BLaER1 (cell line): ENCODE measurements around the gene TPP1.

Source experiments
- H3K27ac ChIP-seq: shearing (Covaris generic); formaldehyde crosslinking; 2 replicates; pipeline ENCODE4 v1.8.1; 2022
- H3K27me3 ChIP-seq: shearing (Covaris generic); formaldehyde crosslinking; 2 replicates; pipeline ENCODE4 v1.8.1; 2022
- H3K36me3 ChIP-seq: shearing (Covaris generic); formaldehyde crosslinking; 2 replicates; pipeline ENCODE4 v1.8.1; 2022
- H3K4me1 ChIP-seq: shearing (Covaris generic); formaldehyde crosslinking; 2 replicates; pipeline ENCODE4 v1.8.1; 2022
- H3K4me2 ChIP-seq: shearing (Covaris generic); formaldehyde crosslinking; 2 replicates; pipeline ENCODE4 v1.8.1; 2022
- H3K4me3 ChIP-seq: shearing (Covaris generic); formaldehyde crosslinking; 2 replicates; pipeline ENCODE4 v1.8.1; 2022
- H3K9ac ChIP-seq: shearing (Covaris generic); formaldehyde crosslinking; 2 replicates; pipeline ENCODE4 v1.8.1; 2022
- H3K9me3 ChIP-seq: shearing (Covaris generic); formaldehyde crosslinking; 2 replicates; pipeline ENCODE4 v1.8.1; 2022
- H4K20me1 ChIP-seq: shearing (Covaris generic); formaldehyde crosslinking; 2 replicates; pipeline ENCODE4 v1.8.1; 2022
- Cebpa-rat ChIP-seq: shearing (Covaris generic); IDR thresholded peaks from 2 replicates; pipeline ENCODE4 v1.8.1; 2022

TPP1 gene

DNA sequence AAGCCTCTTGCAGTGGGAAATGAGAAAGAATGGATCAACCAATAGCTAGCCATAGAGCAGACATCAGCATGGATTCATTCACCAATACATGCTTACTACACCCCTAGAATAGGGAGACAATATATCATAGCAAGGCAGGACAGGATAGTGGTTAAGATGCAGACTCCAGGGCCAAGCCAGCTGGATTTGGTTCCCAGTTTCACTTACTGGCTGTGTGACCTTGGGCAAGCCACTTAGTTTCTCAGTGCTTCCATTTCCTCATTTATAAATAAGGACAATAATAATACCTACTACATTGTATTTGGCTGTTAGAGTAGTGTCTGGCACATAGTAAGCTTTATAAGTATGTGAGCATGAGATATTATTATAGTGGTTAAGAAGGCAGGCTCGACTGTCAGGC, 29.3 kb upstream of the TPP1 start:
- TF ChIP-seq Cebpa-rat: no peak
- peaks cover 58% of the 10 kb centered on the region for H3K4me1 ChIP-seq
- H3K4me3 ChIP-seq: no peak overlapping the region
- peak overlapping the region; percentile 89; the same call in 1 of the 2 replicates for H3K4me2 ChIP-seq
- no peak overlapping the region for H3K27ac ChIP-seq
- H3K9ac ChIP-seq: no peak overlapping the region
- peaks cover 9% of the 10 kb centered on the region for H3K36me3 ChIP-seq
- peaks cover 19% of the 10 kb centered on the region; the same call in 1 of the 2 replicates for H4K20me1 ChIP-seq
- peaks cover 10% of the 10 kb centered on the region; the same call in 1 of the 2 replicates for H3K27me3 ChIP-seq
- H3K9me3 ChIP-seq: no peaks in the 10 kb centered on the region

DNA sequence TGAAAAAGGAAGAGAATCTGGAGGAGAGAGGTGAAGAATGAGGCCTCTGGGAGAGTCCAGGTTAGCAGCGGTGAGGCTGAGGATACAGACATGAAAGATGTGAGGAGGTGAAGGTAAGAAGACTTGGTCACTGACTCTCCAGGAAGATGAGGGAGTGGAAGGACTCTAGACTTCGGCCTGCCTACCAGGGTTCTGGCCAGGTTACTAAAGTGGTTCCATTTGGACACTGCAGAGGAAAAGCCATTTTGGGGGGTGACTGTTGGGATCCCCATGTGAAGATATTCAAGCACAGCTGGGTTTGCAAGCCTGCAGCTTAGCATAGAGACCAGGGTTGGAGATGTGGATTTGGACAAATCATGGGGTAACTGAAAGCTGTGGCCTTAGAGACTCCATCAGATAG, 28.6 kb upstream of the TPP1 start:
- Histone ChIP-seq H3K9ac (peak overlapping the region; percentile 46; the same call in 1 of the 2 replicates), H4K20me1 (peaks cover 12% of the 10 kb centered on the region; the same call in 1 of the 2 replicates), H3K27ac (peak overlapping the region; percentile 74), H3K27me3 (peaks cover 5% of the 10 kb centered on the region; the same call in 1 of the 2 replicates), H3K36me3 (peaks cover 9% of the 10 kb centered on the region), H3K9me3 (no peaks in the 10 kb centered on the region), H3K4me2 (peak overlapping the region; percentile 89), H3K4me3 (0 out of 2 replicates have a peak overlapping the region, but pooled peaks have one; percentile 43), H3K4me1 (peaks cover 59% of the 10 kb centered on the region)
- no peak for TF ChIP-seq Cebpa-rat

DNA sequence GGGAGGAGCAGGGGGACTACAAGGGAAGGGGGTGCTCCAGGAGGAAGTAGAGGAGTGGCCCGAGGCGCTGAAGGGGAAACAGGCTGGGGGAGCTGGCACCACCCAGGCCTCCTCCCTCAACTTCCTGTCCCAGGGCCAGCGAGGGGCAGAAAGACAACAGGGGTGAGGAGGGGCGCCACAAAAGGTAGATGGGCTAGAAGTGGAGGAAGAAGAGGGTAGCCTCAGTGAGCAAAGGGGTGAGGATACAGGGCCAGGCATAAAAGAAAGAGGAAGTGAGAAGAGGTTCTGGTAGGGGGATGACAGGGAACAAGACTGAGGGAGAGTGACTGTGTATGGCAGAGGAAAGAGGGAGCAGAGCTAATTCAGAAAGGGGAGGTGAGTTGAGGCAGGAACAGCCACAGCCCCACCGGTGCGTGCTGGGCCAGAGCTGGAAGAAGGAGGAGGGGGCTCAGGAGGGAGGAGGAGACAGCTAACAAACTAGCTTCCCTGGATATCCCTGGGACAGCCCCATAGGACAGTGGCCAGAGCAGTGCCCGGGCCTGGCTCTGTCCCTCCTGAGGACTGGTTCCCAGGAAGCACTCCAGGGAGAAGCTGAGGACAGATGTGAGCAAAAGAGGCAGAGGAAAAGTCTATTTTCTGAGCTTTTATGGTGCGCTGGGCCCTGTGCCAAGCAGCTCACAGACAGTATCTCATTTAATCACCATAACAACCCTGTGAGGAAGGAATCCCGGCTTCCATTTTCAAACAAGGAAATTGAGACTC, 27.9 kb upstream of the TPP1 start:
- Histone ChIP-seq H3K27me3 (no peaks in the 10 kb centered on the region), H3K4me3 (peak overlapping the region; percentile 43), H3K9ac (peak overlapping the region; percentile 46), H3K36me3 (peaks cover 9% of the 10 kb centered on the region), H3K9me3 (no peaks in the 10 kb centered on the region), H3K27ac (peak overlapping the region; percentile 74), H3K4me1 (peaks cover 55% of the 10 kb centered on the region), H4K20me1 (peaks cover 5% of the 10 kb centered on the region; the same call in 1 of the 2 replicates), H3K4me2 (peak overlapping the region; percentile 89)
- no peak for TF ChIP-seq Cebpa-rat

DNA sequence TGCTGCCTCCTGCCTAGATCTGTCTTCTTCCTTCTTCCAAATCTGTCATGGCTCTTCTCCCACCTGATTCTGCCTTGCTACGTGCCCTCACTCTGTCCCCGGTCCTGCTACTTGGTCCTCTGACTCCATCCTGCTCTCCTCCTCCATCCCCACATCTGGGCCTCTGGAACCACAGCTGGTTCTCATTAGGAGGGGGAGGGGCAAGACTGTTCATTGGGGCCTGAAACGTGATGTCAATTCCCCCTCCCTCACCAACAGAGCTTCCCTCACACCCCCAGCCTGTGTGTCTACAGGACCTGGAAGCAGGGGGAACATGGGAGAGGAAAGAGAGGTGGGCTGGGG, 27.3 kb upstream of the TPP1 start:
- Histone ChIP-seq H3K9me3 (no peaks in the 10 kb centered on the region), H3K4me2 (peak overlapping the region; percentile 89), H3K27me3 (no peaks in the 10 kb centered on the region), H3K4me1 (peaks cover 55% of the 10 kb centered on the region), H4K20me1 (peaks cover 3% of the 10 kb centered on the region; the same call in 1 of the 2 replicates), H3K27ac (peak overlapping the region; percentile 74), H3K9ac (peak overlapping the region; percentile 46; the same call in 1 of the 2 replicates), H3K4me3 (peak overlapping the region; percentile 43), H3K36me3 (peaks cover 15% of the 10 kb centered on the region)
- no peak for TF ChIP-seq Cebpa-rat

DNA sequence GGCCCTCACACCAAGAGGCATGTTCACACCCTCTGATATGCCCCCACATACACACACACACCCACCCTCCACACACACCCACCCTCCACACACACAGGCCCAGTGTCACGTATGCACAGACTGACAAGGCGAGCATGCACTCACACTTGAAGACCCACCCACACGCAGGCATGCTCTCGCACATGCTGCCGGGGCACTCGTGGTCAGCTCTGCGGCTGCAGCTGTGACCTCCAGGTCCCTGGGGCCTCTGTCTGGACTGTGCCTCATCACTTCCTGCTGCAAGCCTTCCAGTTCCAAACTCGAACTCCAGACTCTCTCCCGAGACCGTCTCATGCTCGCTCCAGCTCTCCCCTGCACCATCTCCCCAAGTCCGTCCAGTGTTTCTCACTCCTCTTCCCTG, 26.8 kb upstream of the TPP1 start:
- 0 out of 2 replicates have a peak, but pooled peaks cover 7% of the 10 kb centered on the region for H4K20me1 ChIP-seq
- peak overlapping the region; percentile 46; the same call in 1 of the 2 replicates for H3K9ac ChIP-seq
- no peaks in the 10 kb centered on the region for H3K9me3 ChIP-seq
- H3K4me3 ChIP-seq: peak overlapping the region; percentile 43
- H3K27ac ChIP-seq: peak overlapping the region; percentile 74
- H3K4me1 ChIP-seq: peaks cover 55% of the 10 kb centered on the region
- peaks cover 19% of the 10 kb centered on the region for H3K36me3 ChIP-seq
- H3K4me2 ChIP-seq: peak overlapping the region; percentile 89
- H3K27me3 ChIP-seq: no peaks in the 10 kb centered on the region
- no peak for TF ChIP-seq Cebpa-rat

DNA sequence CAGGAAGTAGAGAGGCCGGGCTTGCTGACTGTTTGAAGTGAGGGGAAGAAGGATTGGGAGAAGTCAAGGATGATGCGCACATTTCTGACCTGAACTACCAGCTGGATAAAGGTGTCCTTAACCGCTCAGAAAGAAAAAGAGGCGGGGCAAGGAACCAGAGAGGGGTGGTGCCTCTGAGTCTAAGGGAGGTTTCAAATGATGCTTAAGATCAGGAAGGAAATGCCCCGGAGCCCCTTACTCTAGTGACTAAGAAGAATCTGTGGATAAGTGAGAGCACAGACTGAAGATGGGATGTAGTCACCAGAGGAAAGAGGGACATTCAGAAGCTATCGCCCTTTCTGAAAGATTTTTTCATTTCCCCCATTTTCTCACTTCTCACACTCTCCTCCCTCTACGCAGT, 23.7 kb upstream of the TPP1 start:
- Histone ChIP-seq H3K27me3 (no peaks in the 10 kb centered on the region), H3K4me2 (no peak overlapping the region), H3K9me3 (no peaks in the 10 kb centered on the region), H4K20me1 (peaks cover 25% of the 10 kb centered on the region; the same call in 1 of the 2 replicates), H3K27ac (no peak overlapping the region), H3K4me3 (no peak overlapping the region), H3K4me1 (peaks cover 49% of the 10 kb centered on the region), H3K36me3 (peaks cover 50% of the 10 kb centered on the region), H3K9ac (no peak overlapping the region)
- no peak for TF ChIP-seq Cebpa-rat

DNA sequence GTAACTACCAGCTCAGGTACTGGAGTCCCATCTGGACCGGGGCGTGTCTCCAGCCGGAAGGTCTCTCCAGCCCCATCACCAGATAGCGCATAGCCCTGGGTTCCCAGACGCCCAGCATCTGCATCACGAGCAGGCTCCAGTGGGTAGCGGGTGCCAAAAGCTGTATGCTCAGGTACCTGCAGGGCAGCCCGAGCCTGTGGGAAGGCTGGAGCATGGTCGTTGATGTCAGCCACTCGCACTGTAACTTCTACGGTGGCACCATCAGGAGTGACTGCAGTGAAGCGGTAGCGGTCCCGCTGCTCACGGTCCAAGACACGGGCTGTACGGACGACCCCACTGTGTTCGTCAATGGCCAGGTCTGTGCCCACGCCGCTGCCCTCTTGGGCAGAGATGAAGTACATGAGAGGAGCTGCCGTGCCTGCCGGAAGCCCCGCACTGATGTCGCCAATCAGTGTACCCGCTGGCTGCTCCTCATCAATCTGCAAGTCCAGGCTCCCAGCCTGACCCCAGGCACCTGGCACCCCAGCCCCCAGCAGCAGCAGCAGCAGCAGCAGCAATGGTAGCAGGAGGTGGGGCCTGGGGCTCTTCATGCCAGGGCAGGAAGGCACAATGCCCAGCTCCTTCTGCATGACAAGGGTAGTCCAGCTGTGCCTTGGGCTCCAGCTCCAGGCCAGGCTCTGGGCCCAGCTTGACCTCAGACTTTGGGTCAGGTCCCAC, 21.9 kb upstream of the TPP1 start:
- H3K27me3 ChIP-seq: no peaks in the 10 kb centered on the region
- H3K9me3 ChIP-seq: no peaks in the 10 kb centered on the region
- H3K4me3 ChIP-seq: no peak overlapping the region
- peaks cover 35% of the 10 kb centered on the region; the same call in 1 of the 2 replicates for H4K20me1 ChIP-seq
- H3K27ac ChIP-seq: no peak overlapping the region
- no peak overlapping the region for H3K9ac ChIP-seq
- H3K36me3 ChIP-seq: peaks cover 67% of the 10 kb centered on the region
- no peak overlapping the region for H3K4me2 ChIP-seq
- peaks cover 36% of the 10 kb centered on the region for H3K4me1 ChIP-seq
- TF ChIP-seq Cebpa-rat: no peak

DNA sequence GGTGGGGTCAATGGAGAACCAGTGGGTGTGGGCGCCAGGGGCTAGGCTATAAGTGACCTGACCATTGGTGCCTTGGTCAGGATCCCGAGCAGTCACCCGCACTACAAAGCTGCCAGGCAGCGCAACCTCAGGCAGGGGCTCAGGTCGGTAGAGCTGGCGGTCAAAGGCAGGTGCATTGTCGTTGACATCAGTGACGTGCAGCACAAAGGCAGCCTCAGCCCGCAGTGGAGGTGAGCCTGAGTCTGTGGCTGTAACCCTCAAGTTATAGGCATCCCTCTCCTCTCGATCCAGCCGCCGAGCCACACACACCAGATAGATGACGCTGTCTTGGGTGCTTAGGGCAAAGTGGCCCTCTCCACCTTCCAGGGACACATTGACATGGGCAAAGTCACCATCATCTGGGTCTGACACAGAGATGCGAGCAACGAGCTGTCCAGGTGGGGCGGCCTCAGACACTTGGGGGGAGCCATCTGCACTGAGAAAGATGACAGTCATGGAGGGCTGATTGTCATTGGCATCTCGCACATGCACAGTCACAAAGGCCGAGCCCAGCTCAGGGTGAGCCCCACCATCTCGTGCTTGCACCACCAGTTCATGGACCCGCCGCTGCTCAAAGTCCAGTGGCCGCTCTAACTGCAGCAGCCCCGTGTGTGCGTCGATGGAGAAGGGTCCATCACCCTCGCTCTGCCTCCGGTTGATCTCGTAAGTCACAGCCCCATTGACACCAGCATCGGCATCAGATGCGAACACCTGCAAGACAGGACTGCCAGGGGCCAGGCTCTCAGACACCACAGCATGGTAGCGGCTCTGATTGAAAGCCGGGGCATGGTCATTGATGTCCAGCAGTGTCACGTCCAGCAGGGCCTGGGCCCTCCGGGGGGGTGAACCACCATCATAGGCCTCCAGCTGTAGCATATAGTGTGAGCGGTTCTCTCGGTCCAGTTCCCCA, 21.1 kb upstream of the TPP1 start:
- H3K27ac ChIP-seq: no peak overlapping the region
- TF ChIP-seq Cebpa-rat: no peak
- no peaks in the 10 kb centered on the region for H3K9me3 ChIP-seq
- H3K9ac ChIP-seq: no peak overlapping the region
- no peak overlapping the region for H3K4me3 ChIP-seq
- H3K36me3 ChIP-seq: peaks cover 67% of the 10 kb centered on the region
- H3K4me1 ChIP-seq: peaks cover 36% of the 10 kb centered on the region
- H3K27me3 ChIP-seq: no peaks in the 10 kb centered on the region
- no peak overlapping the region for H3K4me2 ChIP-seq
- peaks cover 35% of the 10 kb centered on the region; the same call in 1 of the 2 replicates for H4K20me1 ChIP-seq

DNA sequence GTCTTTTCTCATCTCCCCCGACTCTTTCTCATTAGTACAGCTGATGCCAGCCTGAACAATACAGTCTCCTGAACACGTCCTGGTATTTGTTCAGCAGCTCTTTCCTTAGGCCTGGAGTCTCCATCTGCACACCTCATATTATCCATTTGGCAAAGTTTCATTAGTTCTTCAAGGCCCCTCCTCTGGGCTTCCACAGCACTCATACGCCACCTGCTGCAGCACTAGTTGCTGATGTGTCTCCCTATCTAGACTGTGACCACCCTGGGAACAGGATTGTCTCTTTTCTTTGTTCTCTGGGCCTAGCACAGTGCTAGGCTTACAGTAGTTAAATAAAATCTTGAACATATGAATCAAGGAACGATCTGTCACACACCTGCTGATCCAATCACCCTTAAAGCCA, 19.2 kb upstream of the TPP1 start:
- H3K4me2 ChIP-seq: no peak overlapping the region
- H3K27ac ChIP-seq: no peak overlapping the region
- no peaks in the 10 kb centered on the region for H3K27me3 ChIP-seq
- H3K9me3 ChIP-seq: no peaks in the 10 kb centered on the region
- TF ChIP-seq Cebpa-rat: no peak
- H3K4me3 ChIP-seq: no peak overlapping the region
- peaks cover 67% of the 10 kb centered on the region for H3K36me3 ChIP-seq
- H3K9ac ChIP-seq: no peak overlapping the region
- H4K20me1 ChIP-seq: peaks cover 35% of the 10 kb centered on the region; the same call in 1 of the 2 replicates
- peaks cover 33% of the 10 kb centered on the region for H3K4me1 ChIP-seq
